Osteoblast (primary cell): ENCODE results near the gene CREBZF. TPM values are rescaled to one million over a fixed set of nuclear protein-coding genes. Genes with fewer than 3 reads are reported as not detected.

Experiments used
- DNase-seq: peaks from one replicate; pipeline ENCODE4 v3.0.0; 2011; ENCODE audit warnings: low spot score, mixed read lengths; ENCODE audit not compliant: insufficient read length; ENCODE audit errors: missing footprints
- H2AFZ ChIP-seq: 2 replicates; pipeline ENCODE4 v1.6.0; 2011; ENCODE audit warnings: mild to moderate bottlenecking, low read length
- H3K27ac ChIP-seq: 2 replicates; pipeline ENCODE4 v1.5.1; 2011; ENCODE audit warnings: mild to moderate bottlenecking, low read depth, low read length, moderate library complexity
- H3K27me3 ChIP-seq: 2 replicates; pipeline ENCODE4 v1.6.0; 2012; ENCODE audit warnings: mild to moderate bottlenecking, control low read depth, inconsistent platforms, low read length, moderate library complexity; ENCODE audit not compliant: insufficient read depth
- H3K36me3 ChIP-seq: 2 replicates; pipeline ENCODE4 v1.5.1; 2011; ENCODE audit warnings: mild to moderate bottlenecking, low read length, control low read depth, moderate library complexity; ENCODE audit not compliant: insufficient read depth
- H3K4me1 ChIP-seq: 2 replicates; pipeline ENCODE4 v1.5.1; 2011; ENCODE audit warnings: mild to moderate bottlenecking, low read length, control low read depth, moderate library complexity; ENCODE audit not compliant: insufficient read depth
- H3K4me2 ChIP-seq: 2 replicates; pipeline ENCODE4 v1.6.0; 2011; ENCODE audit warnings: mild to moderate bottlenecking, low read length; ENCODE audit not compliant: insufficient read depth
- H3K4me3 ChIP-seq: fragments of 200-600 bp; sonication (generic); 3 replicates; pipeline ENCODE4 v1.5.1; 2012; ENCODE audit warnings: mild to moderate bottlenecking, low read length, inconsistent platforms; ENCODE audit not compliant: insufficient read depth
- H3K79me2 ChIP-seq: 2 replicates; pipeline ENCODE4 v1.6.0; 2012; ENCODE audit warnings: mild to moderate bottlenecking, low read length, control low read depth, inconsistent platforms; ENCODE audit not compliant: insufficient read depth
- H3K9me3 ChIP-seq: 2 replicates; pipeline ENCODE4 v1.5.1; 2011; ENCODE audit warnings: low read depth, low read length, control low read depth
- H4K20me1 ChIP-seq: 2 replicates; pipeline ENCODE4 v1.6.0; 2012; ENCODE audit warnings: mild to moderate bottlenecking, low read length, control low read depth; ENCODE audit not compliant: insufficient read depth
- total RNA-seq: library from RNA; depleted of rRNA; stranded (reverse); fragments of >200 nt; gene quantifications from 2 replicates; pipeline ENCODE4 v1.2.3, GENCODE V29; 2012
- TF ChIP-seq, protein P1 (sequence below): IDR thresholded peaks from 2 replicates; pipeline ENCODE4 v1.5.1; 2011; ENCODE audit warnings: mild to moderate bottlenecking, low read depth, low read length, moderate library complexity; ENCODE audit errors: extremely low read depth

The CREBZF gene, protein sequence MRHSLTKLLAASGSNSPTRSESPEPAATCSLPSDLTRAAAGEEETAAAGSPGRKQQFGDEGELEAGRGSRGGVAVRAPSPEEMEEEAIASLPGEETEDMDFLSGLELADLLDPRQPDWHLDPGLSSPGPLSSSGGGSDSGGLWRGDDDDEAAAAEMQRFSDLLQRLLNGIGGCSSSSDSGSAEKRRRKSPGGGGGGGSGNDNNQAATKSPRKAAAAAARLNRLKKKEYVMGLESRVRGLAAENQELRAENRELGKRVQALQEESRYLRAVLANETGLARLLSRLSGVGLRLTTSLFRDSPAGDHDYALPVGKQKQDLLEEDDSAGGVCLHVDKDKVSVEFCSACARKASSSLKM
- total RNA-seq: 46.3 and 49.2 TPM in 2 replicates

DNA sequence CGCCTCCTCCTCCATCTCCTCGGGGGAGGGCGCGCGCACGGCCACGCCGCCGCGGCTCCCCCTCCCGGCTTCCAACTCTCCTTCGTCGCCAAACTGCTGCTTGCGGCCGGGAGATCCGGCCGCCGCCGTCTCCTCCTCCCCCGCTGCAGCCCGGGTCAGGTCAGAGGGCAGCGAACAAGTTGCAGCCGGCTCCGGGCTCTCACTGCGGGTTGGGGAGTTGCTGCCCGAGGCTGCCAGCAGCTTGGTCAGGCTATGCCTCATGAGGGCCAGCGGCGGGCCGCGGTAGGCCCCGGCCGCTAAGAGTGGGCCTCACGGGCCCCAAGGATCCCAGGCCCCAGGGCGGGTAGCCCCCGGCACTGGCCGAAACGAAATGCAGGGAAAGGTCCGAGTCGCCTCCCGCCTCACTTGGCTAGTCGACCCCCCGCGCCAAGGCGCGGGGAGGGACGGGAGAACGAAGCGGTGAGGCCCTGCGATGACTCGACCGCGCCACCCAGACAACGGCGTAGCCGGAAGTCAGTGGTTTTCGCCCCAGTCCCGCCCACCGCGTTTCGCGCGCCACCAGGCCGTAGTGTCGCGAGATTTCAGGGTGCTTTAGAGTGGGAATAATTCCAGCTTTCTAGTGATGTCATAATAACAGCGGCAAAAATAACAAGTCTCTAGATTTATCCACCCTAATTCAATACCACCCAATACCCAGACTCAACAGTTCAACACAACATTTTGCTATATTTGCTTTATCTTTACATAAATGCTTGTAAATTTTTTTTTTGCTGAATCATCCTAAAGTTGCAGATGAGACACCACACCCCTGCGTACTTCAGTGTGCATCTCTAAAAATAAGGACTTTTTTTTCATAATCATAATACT is at the start of gene CREBZF:
Gene CREBZF, minus strand, starts transcription at position 515 of the 867 bp plus-strand sequence. Its CDS starts 254 bp downstream, at position 261.
- DNase-seq: peak; percentile 95
- no peaks in the 10 kb centered on the region for H3K27me3 ChIP-seq
- H3K36me3 ChIP-seq: peaks cover 8% of the 10 kb centered on the region
- H2AFZ ChIP-seq: peak within 1 kb of the TSS; percentile 84
- TF ChIP-seq, protein P1, sequence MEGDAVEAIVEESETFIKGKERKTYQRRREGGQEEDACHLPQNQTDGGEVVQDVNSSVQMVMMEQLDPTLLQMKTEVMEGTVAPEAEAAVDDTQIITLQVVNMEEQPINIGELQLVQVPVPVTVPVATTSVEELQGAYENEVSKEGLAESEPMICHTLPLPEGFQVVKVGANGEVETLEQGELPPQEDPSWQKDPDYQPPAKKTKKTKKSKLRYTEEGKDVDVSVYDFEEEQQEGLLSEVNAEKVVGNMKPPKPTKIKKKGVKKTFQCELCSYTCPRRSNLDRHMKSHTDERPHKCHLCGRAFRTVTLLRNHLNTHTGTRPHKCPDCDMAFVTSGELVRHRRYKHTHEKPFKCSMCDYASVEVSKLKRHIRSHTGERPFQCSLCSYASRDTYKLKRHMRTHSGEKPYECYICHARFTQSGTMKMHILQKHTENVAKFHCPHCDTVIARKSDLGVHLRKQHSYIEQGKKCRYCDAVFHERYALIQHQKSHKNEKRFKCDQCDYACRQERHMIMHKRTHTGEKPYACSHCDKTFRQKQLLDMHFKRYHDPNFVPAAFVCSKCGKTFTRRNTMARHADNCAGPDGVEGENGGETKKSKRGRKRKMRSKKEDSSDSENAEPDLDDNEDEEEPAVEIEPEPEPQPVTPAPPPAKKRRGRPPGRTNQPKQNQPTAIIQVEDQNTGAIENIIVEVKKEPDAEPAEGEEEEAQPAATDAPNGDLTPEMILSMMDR: no peak
- peak within 1 kb of the TSS; percentile 90 for H3K4me2 ChIP-seq
- H3K4me3 ChIP-seq: peak within 1 kb of the TSS; percentile 91
- peaks cover 35% of the 10 kb centered on the region for H4K20me1 ChIP-seq
- H3K79me2 ChIP-seq: peaks cover 45% of the 10 kb centered on the region
- H3K4me1 ChIP-seq: peaks cover 16% of the 10 kb centered on the region
- H3K9me3 ChIP-seq: no peaks in the 10 kb centered on the region
- peak within 1 kb of the TSS; percentile 97 for H3K27ac ChIP-seq

DNA sequence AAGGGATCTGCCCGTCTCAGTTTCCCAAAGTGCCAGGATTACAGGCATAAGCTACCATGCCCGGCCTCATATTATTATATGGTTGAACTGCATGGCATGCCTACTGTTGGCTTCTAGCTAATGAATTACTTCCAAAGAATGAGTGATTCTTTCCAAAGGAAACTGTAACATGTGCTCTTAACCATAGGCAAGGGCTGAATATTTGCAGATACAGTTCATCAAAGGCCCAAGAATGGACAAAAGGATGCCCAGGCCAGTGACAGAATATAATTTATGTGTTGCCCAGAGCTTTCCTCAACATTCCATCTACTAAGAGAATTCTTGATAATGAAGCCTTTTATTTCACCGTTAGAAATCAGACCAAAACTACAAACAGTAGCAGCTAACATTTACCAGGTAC is 48.0 kb upstream of the CREBZF start:
- no peaks in the 10 kb centered on the region for H3K36me3 ChIP-seq
- no peaks in the 10 kb centered on the region for H3K79me2 ChIP-seq
- no peak overlapping the region for H3K4me3 ChIP-seq
- H3K9me3 ChIP-seq: no peaks in the 10 kb centered on the region
- peaks cover 11% of the 10 kb centered on the region for H3K4me1 ChIP-seq
- no peak for DNase-seq
- no peaks in the 10 kb centered on the region for H3K27me3 ChIP-seq
- no peak overlapping the region for H3K4me2 ChIP-seq
- TF ChIP-seq, protein P1: no peak
- no peak overlapping the region for H2AFZ ChIP-seq
- H4K20me1 ChIP-seq: no peaks in the 10 kb centered on the region
- no peak overlapping the region for H3K27ac ChIP-seq

DNA sequence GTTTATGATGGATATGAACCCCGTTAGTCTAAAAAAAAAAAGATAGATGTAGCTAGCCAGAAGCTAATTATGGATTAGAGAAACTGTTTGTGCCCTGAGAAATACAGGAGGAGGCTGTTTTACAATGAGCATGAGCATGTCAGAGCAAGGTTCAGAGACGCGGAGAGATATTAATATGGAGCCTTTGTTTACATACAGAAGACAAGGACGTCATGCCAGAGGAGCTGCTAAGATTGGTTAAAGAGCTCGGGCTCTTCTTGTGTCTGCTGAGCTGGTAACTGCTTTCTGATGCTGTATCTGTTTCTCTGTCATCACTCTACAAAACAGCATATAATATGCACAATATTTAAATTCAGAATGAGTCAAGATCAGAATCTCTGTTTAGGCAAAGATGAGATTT is 46.0 kb upstream of the CREBZF start:
- no peaks in the 10 kb centered on the region for H3K27me3 ChIP-seq
- DNase-seq: no peak
- H4K20me1 ChIP-seq: no peaks in the 10 kb centered on the region
- H3K79me2 ChIP-seq: no peaks in the 10 kb centered on the region
- no peaks in the 10 kb centered on the region for H3K36me3 ChIP-seq
- H3K9me3 ChIP-seq: no peaks in the 10 kb centered on the region
- peaks cover 10% of the 10 kb centered on the region for H3K4me1 ChIP-seq
- TF ChIP-seq, protein P1: no peak
- H2AFZ ChIP-seq: no peak overlapping the region
- no peak overlapping the region for H3K27ac ChIP-seq
- H3K4me3 ChIP-seq: no peak overlapping the region
- H3K4me2 ChIP-seq: no peak overlapping the region
